ENCODE measurements around the gene MROH7. TPM values are rescaled to one million over a fixed set of nuclear protein-coding genes. Genes with fewer than 3 reads are reported as not detected.
A peak's percentile ranks its signal among the peaks of the same experiment; 100 is the strongest.

MROH7 gene
- total and polyA plus RNA-seq, 4 donors: 0.07 to 2.8 (median 0.58) TPM

GRCh38 chr1:54651608-54652007, 10.0 kb downstream of the MROH7 start:
- H3K36me3 ChIP-seq (ENCODE audit: control insufficient read depth in 4 of 4, insufficient read depth in 3 of 4, low read depth in 1 of 4, low read length in 3 of 4): no peaks in the 10 kb centered on the region
- 33% methylated on average over 3 of the region's 3 CpGs for WGBS
- peak; percentile 56 for DNase-seq (ENCODE audit: low spot score)
- peak overlapping the region in 1 of 3 donors; percentile 54 for H3K4me3 ChIP-seq (ENCODE audit: low read depth in 1 of 3, low read length in 3 of 3)
- no peak overlapping the region for H3K27ac ChIP-seq (ENCODE audit: low read depth in 1 of 2, low read length in 2 of 2)
- no peaks in the 10 kb centered on the region for H3K27me3 ChIP-seq (ENCODE audit: control insufficient read depth in 4 of 4, insufficient read depth in 4 of 4, low read length in 3 of 4)
- H3K9me3 ChIP-seq (ENCODE audit: control insufficient read depth in 4 of 4, low read length in 3 of 4): no peaks in the 10 kb centered on the region
- no peak overlapping the region for H3K9ac ChIP-seq (ENCODE audit: low read depth in 1 of 2, low read length in 2 of 2)
- peaks cover 13 to 61% (median 57%) of the 10 kb centered on the region in 4 donors for H3K4me1 ChIP-seq (ENCODE audit: control insufficient read depth in 4 of 4, insufficient read depth in 4 of 4, low read length in 3 of 4)
- TF ChIP-seq ZBTB33 (IDR thresholded peaks at IDR 0.05) (peak; percentile 17), NR2F2 (IDR thresholded peaks at IDR 0.05) (peak; percentile 76), FOXA1 (IDR thresholded peaks at IDR 0.05) (peak; percentile 35), MAX (IDR thresholded peaks at IDR 0.05) (peak; percentile 24), HNF4G (IDR thresholded peaks at IDR 0.05) (no peak), YY1 (IDR thresholded peaks at IDR 0.05) (no peak), SP1 (IDR thresholded peaks at IDR 0.05) (peak; percentile 74), RXRA (IDR thresholded peaks at IDR 0.05) (peak; percentile 99), RAD21 (IDR thresholded peaks at IDR 0.05) (peak; percentile 16 to 27), FOXA2 (IDR thresholded peaks at IDR 0.05) (peak; percentile 39), HNF4A (conservative IDR thresholded peaks at IDR 0.05) (peak; percentile 71 to 75), GABPA (IDR thresholded peaks at IDR 0.05 in 1 of 2, conservative IDR thresholded peaks at IDR 0.05 in 1 of 2) (no peak), JUND (IDR thresholded peaks at IDR 0.05) (peak in 1 of 2 donors; percentile 43)

- DNase-seq (ENCODE audit: low spot score): no peak
Observed at GRCh38 chr1:54652168-54652567, 10.6 kb downstream of the MROH7 start.

GRCh38 chr1:54653036-54653435, 11.4 kb downstream of the MROH7 start:
- DNase-seq (ENCODE audit: low spot score): no peak
- no peaks in the 10 kb centered on the region for H3K9me3 ChIP-seq (ENCODE audit: control insufficient read depth in 4 of 4, low read length in 3 of 4)
- no peak overlapping the region for H3K4me3 ChIP-seq (ENCODE audit: low read depth in 1 of 3, low read length in 3 of 3)
- H3K9ac ChIP-seq (ENCODE audit: low read depth in 1 of 2, low read length in 2 of 2): no peak overlapping the region
- H3K27me3 ChIP-seq (ENCODE audit: control insufficient read depth in 4 of 4, insufficient read depth in 4 of 4, low read length in 3 of 4): no peaks in the 10 kb centered on the region
- peaks cover 13 to 62% (median 58%) of the 10 kb centered on the region in 4 donors for H3K4me1 ChIP-seq (ENCODE audit: control insufficient read depth in 4 of 4, insufficient read depth in 4 of 4, low read length in 3 of 4)
- no peak for TF ChIP-seq NR2F2 (IDR thresholded peaks at IDR 0.05)
- TF ChIP-seq FOXA1 (IDR thresholded peaks at IDR 0.05): no peak
- TF ChIP-seq HNF4G (IDR thresholded peaks at IDR 0.05): no peak
- TF ChIP-seq GABPA (IDR thresholded peaks at IDR 0.05 in 1 of 2, conservative IDR thresholded peaks at IDR 0.05 in 1 of 2): no peak
- no peak for TF ChIP-seq FOXA2 (IDR thresholded peaks at IDR 0.05)
- no peak for TF ChIP-seq MAX (IDR thresholded peaks at IDR 0.05)
- no peak for TF ChIP-seq EGR1 (IDR thresholded peaks at IDR 0.05; ENCODE audit: low read depth in 2 of 2)
- H3K36me3 ChIP-seq (ENCODE audit: control insufficient read depth in 4 of 4, insufficient read depth in 3 of 4, low read depth in 1 of 4, low read length in 3 of 4): no peaks in the 10 kb centered on the region
- 90% methylated on average over 4 of the region's 4 CpGs for WGBS
- H3K27ac ChIP-seq (ENCODE audit: low read depth in 1 of 2, low read length in 2 of 2): no peak overlapping the region

More at GRCh38 chr1:54652168-54652567, 10.6 kb downstream of the MROH7 start:
- Histone ChIP-seq H3K27ac (ENCODE audit: low read depth in 1 of 2, low read length in 2 of 2) (peak overlapping the region in 1 of 2 donors; percentile 10), H3K9me3 (ENCODE audit: control insufficient read depth in 4 of 4, low read length in 3 of 4) (no peaks in the 10 kb centered on the region), H3K4me1 (ENCODE audit: control insufficient read depth in 4 of 4, insufficient read depth in 4 of 4, low read length in 3 of 4) (peaks cover 13 to 61% (median 57%) of the 10 kb centered on the region in 4 donors), H3K9ac (ENCODE audit: low read depth in 1 of 2, low read length in 2 of 2) (no peak overlapping the region), H3K36me3 (ENCODE audit: control insufficient read depth in 4 of 4, insufficient read depth in 3 of 4, low read depth in 1 of 4, low read length in 3 of 4) (no peaks in the 10 kb centered on the region), H3K27me3 (ENCODE audit: control insufficient read depth in 4 of 4, insufficient read depth in 4 of 4, low read length in 3 of 4) (no peaks in the 10 kb centered on the region), H3K4me3 (ENCODE audit: low read depth in 1 of 3, low read length in 3 of 3) (peak overlapping the region in 2 of 3 donors; percentile 1 to 54)
- TF ChIP-seq NR2F2 (IDR thresholded peaks at IDR 0.05) (no peak), HNF4A (conservative IDR thresholded peaks at IDR 0.05) (peak; percentile 36 to 44)

All from liver (tissue), 9 donors.